Esophagus squamous epithelium (tissue), 4 donors: ENCODE results near the gene UBE2H.

Source experiments
- POLR2A ChIP-seq, 4 donors: fragments of 450-650 bp; IDR thresholded peaks; one replicate each; pipeline ENCODE4 v1.6.1; 2017; ENCODE audit warnings: antibody characterized with exemption in 4 of 4, mild to moderate bottlenecking in 4 of 4, moderate library complexity in 3 of 4
- TF ChIP-seq, protein P1 (sequence below), 6 experiments: fragments of 450-650 bp in 4 of 6; fragments of 200-600 bp in 2 of 6; sonication (generic) in 2 of 6; IDR thresholded peaks; one replicate each; pipeline ENCODE4 v1.5.1; 2016 to 2019; ENCODE audit warnings: antibody characterized with exemption in 6 of 6, mild to moderate bottlenecking in 4 of 6, moderate library complexity in 4 of 6

DNA sequence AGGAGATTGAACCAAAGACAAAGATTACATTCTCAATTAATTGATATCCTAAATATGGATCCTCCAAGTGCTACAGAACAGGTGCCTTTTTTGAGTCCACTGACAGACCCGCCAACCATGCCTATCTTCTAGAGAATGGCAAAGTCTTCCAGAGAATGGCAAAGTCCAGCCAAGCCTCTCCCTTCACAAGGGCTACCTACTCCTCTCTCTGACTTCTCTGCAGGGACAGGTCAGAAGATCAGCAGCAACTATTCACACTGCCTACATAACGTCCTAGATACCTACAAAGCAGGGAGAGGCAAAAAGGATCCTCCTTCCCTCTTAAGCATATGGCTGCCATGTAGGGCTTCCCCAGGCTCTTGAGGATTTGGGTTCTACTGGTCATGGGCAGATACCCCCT, 12.4 kb downstream of the UBE2H start:
- TF ChIP-seq, protein P1, sequence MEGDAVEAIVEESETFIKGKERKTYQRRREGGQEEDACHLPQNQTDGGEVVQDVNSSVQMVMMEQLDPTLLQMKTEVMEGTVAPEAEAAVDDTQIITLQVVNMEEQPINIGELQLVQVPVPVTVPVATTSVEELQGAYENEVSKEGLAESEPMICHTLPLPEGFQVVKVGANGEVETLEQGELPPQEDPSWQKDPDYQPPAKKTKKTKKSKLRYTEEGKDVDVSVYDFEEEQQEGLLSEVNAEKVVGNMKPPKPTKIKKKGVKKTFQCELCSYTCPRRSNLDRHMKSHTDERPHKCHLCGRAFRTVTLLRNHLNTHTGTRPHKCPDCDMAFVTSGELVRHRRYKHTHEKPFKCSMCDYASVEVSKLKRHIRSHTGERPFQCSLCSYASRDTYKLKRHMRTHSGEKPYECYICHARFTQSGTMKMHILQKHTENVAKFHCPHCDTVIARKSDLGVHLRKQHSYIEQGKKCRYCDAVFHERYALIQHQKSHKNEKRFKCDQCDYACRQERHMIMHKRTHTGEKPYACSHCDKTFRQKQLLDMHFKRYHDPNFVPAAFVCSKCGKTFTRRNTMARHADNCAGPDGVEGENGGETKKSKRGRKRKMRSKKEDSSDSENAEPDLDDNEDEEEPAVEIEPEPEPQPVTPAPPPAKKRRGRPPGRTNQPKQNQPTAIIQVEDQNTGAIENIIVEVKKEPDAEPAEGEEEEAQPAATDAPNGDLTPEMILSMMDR (IDR thresholded peaks at IDR 0.05) = no peak
- no peak for TF ChIP-seq POLR2A (IDR thresholded peaks at IDR 0.05)
